A549 (cell line): ENCODE measurements around the gene CGN. TPM values are rescaled to one million over a fixed set of nuclear protein-coding genes. Genes with fewer than 3 reads are reported as not detected.
A peak's percentile ranks its signal among the peaks of the same experiment; 100 is the strongest.

Experiments
- ATAC-seq, 2 experiments: fragments of 200-7000 bp in 1 of 2; fragments of >200 bp in 1 of 2; cut with Nextera tagmentation in 1 of 2; cut with Tn5 transposase in 1 of 2; 3 replicates each; pipeline versions ENCODE4 v1.8.0 to v1.9.1; 2018 to 2020; ENCODE audit warnings: mild to moderate bottlenecking in 1 of 2, moderate library complexity in 1 of 2
- CTCF ChIA-PET: fragments of 300-600 bp; sonication (Branson Sonifier 250); formaldehyde crosslinking; extraction: SDS; loops from one replicate; lab custom pipeline; 2021; ENCODE audit warnings: antibody characterized with exemption, inconsistent platforms; lab: Yijun Ruan, JAX
- POLR2A ChIA-PET: fragments of 350-600 bp; formaldehyde crosslinking; extraction: SDS; loops from one replicate; lab custom pipeline; 2021; ENCODE audit warnings: antibody characterized with exemption, inconsistent platforms; lab: Yijun Ruan, JAX
- DNase-seq, 2 experiments: peaks; one replicate each; pipeline versions ENCODE4 v3.0.0 to v3.0.0-alpha.2; 2011 to 2016; ENCODE audit warnings: low read depth in 1 of 2, low spot score in 1 of 2
- FAIRE-seq: peaks from 2 replicates; lab custom pipeline; 2011; peaks lifted over from hg19 to GRCh38; lab: Jason Lieb, UNC
- H3K27ac ChIP-seq, 2 experiments: fragments of >200 bp; sonication (Bioruptor Twin); formaldehyde crosslinking; 3 replicates each; pipeline ENCODE4 v1.5.1; 2016 to 2017
- H3K4me1 ChIP-seq: fragments of >200 bp; sonication (Bioruptor Twin); formaldehyde crosslinking; 3 replicates; pipeline ENCODE4 v1.6.1; 2016
- H3K4me2 ChIP-seq: fragments of >200 bp; sonication (Bioruptor Twin); formaldehyde crosslinking; 3 replicates; pipeline ENCODE4 v1.6.1; 2016
- H3K4me3 ChIP-seq: fragments of >200 bp; sonication (Bioruptor Twin); formaldehyde crosslinking; 3 replicates; pipeline ENCODE4 v1.5.1; 2016
- H3K9me3 ChIP-seq: fragments of >200 bp; sonication (Bioruptor Twin); formaldehyde crosslinking; 3 replicates; pipeline ENCODE4 v1.6.1; 2016
- ATOH8 ChIP-seq: fragments of 250-450 bp; sonication (Bioruptor Pico); IDR thresholded peaks from 2 replicates; pipeline ENCODE4 v1.5.0; 2020; ENCODE audit warnings: low read depth, mild to moderate bottlenecking, moderate library complexity
- CBX8 ChIP-seq: fragments of 200-600 bp; sonication (generic); IDR thresholded peaks from 2 replicates; pipeline ENCODE4 v1.6.1; 2016
- CEBPB ChIP-seq, 2 experiments: fragments of >200 bp in 1 of 2; sonication (Bioruptor Twin) in 1 of 2; formaldehyde crosslinking in 1 of 2; IDR thresholded peaks; 2 replicates each; pipeline ENCODE4 v1.6.1; 2012 to 2016
- CHD4 ChIP-seq: fragments of 200-600 bp; sonication (generic); IDR thresholded peaks from 2 replicates; pipeline ENCODE4 v1.6.1; 2016; ENCODE audit warnings: antibody characterized with exemption, mild to moderate bottlenecking, borderline replicate concordance
- FOSL2 ChIP-seq, 2 experiments: fragments of 450-650 bp in 1 of 2; fragments of >200 bp in 1 of 2; sonication (Bioruptor Twin) in 1 of 2; formaldehyde crosslinking; IDR thresholded peaks; 2 replicates each; pipeline versions ENCODE4 v1.5.0 to v1.6.1; 2016 to 2020; ENCODE audit warnings: mild to moderate bottlenecking in 1 of 2, moderate library complexity in 1 of 2
- HMGXB4 ChIP-seq: fragments of 250-450 bp; sonication (Bioruptor Pico); IDR thresholded peaks from 2 replicates; pipeline ENCODE4 v1.5.0; 2021; ENCODE audit warnings: mild to moderate bottlenecking, moderate library complexity, borderline replicate concordance
- KDM1A ChIP-seq: fragments of 200-600 bp; sonication (generic); IDR thresholded peaks from 2 replicates; pipeline ENCODE4 v1.6.1; 2016; ENCODE audit warnings: low read depth, mild to moderate bottlenecking
- MAZ ChIP-seq: fragments of 150-350 bp; IDR thresholded peaks from 2 replicates; pipeline ENCODE4 v1.6.1; 2014; ENCODE audit warnings: antibody characterized with exemption, low read depth, low read length, borderline replicate concordance
- NPAS2 ChIP-seq: fragments of 250-450 bp; sonication (Bioruptor Pico); IDR thresholded peaks from 2 replicates; pipeline ENCODE4 v1.8.0; 2022; ENCODE audit warnings: mild to moderate bottlenecking, moderate library complexity, borderline replicate concordance
- PBX3 ChIP-seq: IDR thresholded peaks from 2 replicates; pipeline ENCODE4 v1.6.1; 2012
- RFX5 ChIP-seq: fragments of 450-650 bp; IDR thresholded peaks from 2 replicates; pipeline ENCODE4 v1.7.1; 2014; ENCODE audit warnings: antibody characterized with exemption, mild to moderate bottlenecking, moderate library complexity
- ZNF302 ChIP-seq: fragments of 250-450 bp; sonication (Bioruptor Pico); IDR thresholded peaks from 2 replicates; pipeline ENCODE4 v1.9.0; 2021; ENCODE audit warnings: inconsistent platforms, mild to moderate bottlenecking, moderate library complexity
- WGBS: methylation state at CpG from one replicate; pipeline ENCODE4 v1.1.6; 2017; ENCODE audit errors: missing lambda C conversion rate; 5-methylcytosine and 5-hydroxymethylcytosine counted together
- polyA plus RNA-seq, 4 experiments: library from polyadenylated mRNA; depleted of rRNA in 3 of 4; stranded (reverse); fragments of >200 nt; fragmentation: RNase III in 1 of 4; extraction: RNeasy Plus Mini Kit Qiagen cat#74134 plus additional on column Dnase treatment in 1 of 4; gene quantifications; 2 replicates in 3 of 4; 3 replicates in 1 of 4; pipeline ENCODE4 v1.2.3, GENCODE V29; 2011 to 2017

Gene CGN
- polyA plus RNA-seq, 2 of the 4 experiments (the other 2 are of a cell fraction): 1.8 to 2.3 TPM

- DNase-seq (peak; percentile 67 to 72), ATAC-seq (peak; percentile 73 to 81)
- ChIA-PET POLR2A (interaction anchor here (0.6 to 1.3 kb wide), 3 partner anchors 35 to 117 kb away, joined by 3 to 6 read pairs (median 5); partner anchors contain the start of gene TUFT1), CTCF (interaction anchor here (0.5 to 16.6 kb wide), 9 partner anchors 11 to 161 kb away, joined by 3 to 147 read pairs (median 4); no protein-coding TSS in a partner anchor)
- 69% methylated on average over 12 of the region's 12 CpGs for WGBS
- Histone ChIP-seq H3K4me1 (peaks cover 51% of the 10 kb centered on the region), H3K27ac (peak overlapping the region; percentile 48 to 78; a peak in 5 of 6 replicates)
- TF ChIP-seq HMGXB4 (CRISPR knock-in tag) (no peak), FOSL2 (IDR thresholded peaks at IDR 0.05) (no peak), FOSL2 (CRISPR knock-in tag; IDR thresholded peaks at IDR 0.05) (0 out of 2 replicates have a peak, but pooled peaks have one; percentile 22)
- TF ChIP-seq, all 56 proteins: peak for 1
- Histone ChIP-seq H3K9me3 (no peaks in the 10 kb centered on the region), H3K4me3 (no peak overlapping the region), H3K4me2 (peak overlapping the region; percentile 48)
- no peak for FAIRE-seq
Observed at GRCh38 chr1:151574575-151575529, 63.7 kb downstream of the CGN start.

- POLR2A ChIA-PET: no interaction called here
- Histone ChIP-seq H3K4me2 (no peak overlapping the region), H3K4me3 (no peak overlapping the region), H3K9me3 (no peaks in the 10 kb centered on the region), H3K4me1 (peaks cover 38% of the 10 kb centered on the region), H3K27ac (no peak overlapping the region)
- 95% methylated on average over 2 of the region's 2 CpGs for WGBS
- no peak for TF ChIP-seq CBX8
- FAIRE-seq (no peak), ATAC-seq (no peak), DNase-seq (no peak)
- CTCF ChIA-PET: interaction anchor here (1.1 to 16.6 kb wide), 3 partner anchors 15 to 157 kb away, joined by 4 to 147 read pairs (median 5); no protein-coding TSS in a partner anchor
Observed at GRCh38 chr1:151577173-151577572, 66.0 kb downstream of the CGN start.

GRCh38 chr1:151578941-151579340 lies 67.8 kb downstream of the CGN start:
- H3K9me3 ChIP-seq: no peaks in the 10 kb centered on the region
- no peak for DNase-seq
- TF ChIP-seq CEBPB (IDR thresholded peaks at IDR 0.05): no peak
- no peak for TF ChIP-seq KDM1A
- TF ChIP-seq MAZ: no peak
- no peak for TF ChIP-seq RFX5
- no peak for TF ChIP-seq CHD4
- TF ChIP-seq ATOH8 (CRISPR knock-in tag): no peak
- no peak for TF ChIP-seq PBX3
- no peak for TF ChIP-seq NPAS2 (CRISPR knock-in tag)
- no peak for TF ChIP-seq ZNF302 (CRISPR knock-in tag)
- H3K4me3 ChIP-seq: no peak overlapping the region
- no peak overlapping the region for H3K4me2 ChIP-seq
- no peak overlapping the region for H3K27ac ChIP-seq
- ChIA-PET CTCF (interaction anchor here (0.8 to 16.6 kb wide), 10 partner anchors 12 to 180 kb away, joined by 3 to 147 read pairs (median 3); partner anchors contain the start of gene PSMB4), POLR2A (interaction anchor here (0.6 kb wide), 1 partner anchor 108 kb away, joined by 3 read pairs; no protein-coding TSS in a partner anchor)
- H3K4me1 ChIP-seq: peaks cover 38% of the 10 kb centered on the region
- 87% methylated on average over 1 of the region's 1 CpG for WGBS
- ATAC-seq: no peak
- no peak for FAIRE-seq
